HG02642 (cell line): ENCODE measurements around the gene REXO4.

Experiments
- ATAC-seq: cut with Tn5 transposase; IDR thresholded peaks from one replicate; pipeline ENCODE4 v1.9.1; 2021; ENCODE audit warnings: mild to moderate bottlenecking; ENCODE audit not compliant: unreplicated experiment, poor library complexity

Gene REXO4, protein sequence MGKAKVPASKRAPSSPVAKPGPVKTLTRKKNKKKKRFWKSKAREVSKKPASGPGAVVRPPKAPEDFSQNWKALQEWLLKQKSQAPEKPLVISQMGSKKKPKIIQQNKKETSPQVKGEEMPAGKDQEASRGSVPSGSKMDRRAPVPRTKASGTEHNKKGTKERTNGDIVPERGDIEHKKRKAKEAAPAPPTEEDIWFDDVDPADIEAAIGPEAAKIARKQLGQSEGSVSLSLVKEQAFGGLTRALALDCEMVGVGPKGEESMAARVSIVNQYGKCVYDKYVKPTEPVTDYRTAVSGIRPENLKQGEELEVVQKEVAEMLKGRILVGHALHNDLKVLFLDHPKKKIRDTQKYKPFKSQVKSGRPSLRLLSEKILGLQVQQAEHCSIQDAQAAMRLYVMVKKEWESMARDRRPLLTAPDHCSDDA

DNA sequence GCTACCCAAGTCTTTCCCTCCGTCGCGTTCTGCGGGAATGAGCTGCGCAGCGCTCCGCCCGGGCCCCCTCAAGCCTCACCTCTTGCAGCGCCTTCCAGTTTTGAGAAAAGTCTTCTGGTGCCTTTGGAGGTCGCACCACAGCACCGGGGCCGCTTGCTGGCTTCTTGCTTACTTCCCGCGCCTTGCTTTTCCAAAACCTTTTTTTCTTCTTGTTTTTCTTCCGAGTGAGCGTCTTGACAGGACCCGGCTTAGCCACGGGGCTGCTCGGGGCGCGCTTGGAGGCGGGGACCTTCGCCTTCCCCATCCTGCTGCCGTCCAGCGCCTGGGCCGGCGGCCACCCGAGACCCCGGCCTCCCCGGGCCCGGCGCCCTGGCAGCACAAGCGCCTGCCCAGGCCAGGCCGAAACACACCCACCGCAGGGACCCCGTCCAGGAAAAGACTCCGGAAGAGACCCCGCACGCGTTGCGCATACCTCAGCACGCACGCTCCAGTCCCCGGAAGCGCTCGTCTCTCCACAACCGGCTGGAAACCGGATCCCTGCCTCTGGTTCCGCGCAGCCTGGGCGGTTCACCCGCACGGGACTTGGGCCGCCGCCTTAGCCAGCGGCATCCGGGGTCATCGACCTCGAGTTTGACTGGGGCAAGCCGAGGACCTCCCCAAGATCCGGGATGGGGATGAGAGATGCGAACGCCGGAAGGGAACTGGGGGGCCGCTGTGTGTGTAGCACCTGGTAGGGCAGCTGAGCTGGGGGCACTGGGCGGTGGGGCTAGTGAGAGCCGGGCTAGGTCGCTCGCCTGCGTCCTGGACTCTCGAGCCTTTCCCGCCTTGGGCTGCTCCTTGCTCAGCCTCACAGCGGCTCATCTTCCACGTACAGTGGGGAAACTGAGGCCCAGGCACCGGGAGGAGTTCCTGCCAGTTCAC, at the start of gene REXO4:
Gene REXO4, minus strand, starts transcription at position 470 of the 921 bp plus-strand sequence. Its CDS starts 166 bp downstream, at position 304.
- ATAC-seq, result peak; percentile 69

DNA sequence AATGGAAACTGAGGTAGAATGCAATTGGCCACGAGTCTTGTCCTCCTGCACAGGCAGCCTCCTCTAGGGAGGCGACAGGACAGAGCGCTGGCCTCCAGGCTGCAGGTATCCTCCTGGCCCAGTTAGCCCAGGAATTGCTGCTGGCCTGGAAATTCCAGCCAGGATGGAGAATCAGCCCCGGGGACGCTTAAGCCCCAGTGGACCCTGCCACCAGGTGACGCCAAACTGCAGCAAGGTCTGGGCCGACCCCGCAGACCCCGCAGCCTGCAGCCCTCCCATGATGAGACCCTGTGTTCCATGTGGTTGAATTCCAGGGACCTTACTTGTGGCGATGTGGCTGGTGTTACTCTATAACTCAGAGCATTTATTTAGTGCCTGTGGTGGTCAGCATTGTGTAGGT, 49.3 kb upstream of the REXO4 start:
- no peak for ATAC-seq

DNA sequence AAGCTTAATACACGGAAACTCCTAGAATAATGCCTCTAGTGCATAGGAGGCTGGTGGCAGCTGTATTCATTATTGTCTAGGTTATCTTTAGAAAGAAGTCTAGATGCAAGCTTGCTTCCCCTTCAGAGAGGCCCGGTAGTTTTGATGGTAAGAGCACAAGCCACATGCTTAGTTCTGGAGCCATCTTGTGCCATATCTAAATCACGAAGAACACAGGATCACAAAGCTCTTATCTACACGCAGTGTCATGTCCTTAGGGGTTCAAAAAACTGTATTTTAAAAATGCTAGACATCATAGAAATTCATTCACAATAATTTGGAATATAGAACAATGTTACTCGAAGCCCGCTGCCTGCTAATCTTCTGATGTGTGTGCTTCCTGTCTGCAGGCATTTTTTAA, 48.2 kb upstream of the REXO4 start:
- ATAC-seq, result no peak

DNA sequence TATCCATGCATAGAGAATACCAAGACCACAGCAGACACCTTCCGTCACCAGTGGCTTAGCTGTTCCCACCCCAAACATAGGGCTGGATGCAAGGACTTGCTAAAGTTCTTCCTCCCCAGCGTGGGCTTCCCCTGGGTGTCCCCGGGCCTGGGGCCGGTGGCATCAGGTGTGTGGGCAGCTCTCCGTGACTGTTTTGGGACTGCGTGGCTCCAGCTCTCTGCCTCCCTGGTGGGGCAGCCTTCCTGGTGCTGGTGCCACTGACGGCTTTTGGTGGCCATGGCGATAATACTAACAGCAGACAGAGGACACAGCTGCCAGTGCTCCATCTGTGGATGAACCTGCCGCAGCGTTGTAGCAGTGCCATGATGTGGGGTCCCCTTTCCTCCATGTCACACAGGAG, 46.8 kb upstream of the REXO4 start:
- no peak for ATAC-seq

DNA sequence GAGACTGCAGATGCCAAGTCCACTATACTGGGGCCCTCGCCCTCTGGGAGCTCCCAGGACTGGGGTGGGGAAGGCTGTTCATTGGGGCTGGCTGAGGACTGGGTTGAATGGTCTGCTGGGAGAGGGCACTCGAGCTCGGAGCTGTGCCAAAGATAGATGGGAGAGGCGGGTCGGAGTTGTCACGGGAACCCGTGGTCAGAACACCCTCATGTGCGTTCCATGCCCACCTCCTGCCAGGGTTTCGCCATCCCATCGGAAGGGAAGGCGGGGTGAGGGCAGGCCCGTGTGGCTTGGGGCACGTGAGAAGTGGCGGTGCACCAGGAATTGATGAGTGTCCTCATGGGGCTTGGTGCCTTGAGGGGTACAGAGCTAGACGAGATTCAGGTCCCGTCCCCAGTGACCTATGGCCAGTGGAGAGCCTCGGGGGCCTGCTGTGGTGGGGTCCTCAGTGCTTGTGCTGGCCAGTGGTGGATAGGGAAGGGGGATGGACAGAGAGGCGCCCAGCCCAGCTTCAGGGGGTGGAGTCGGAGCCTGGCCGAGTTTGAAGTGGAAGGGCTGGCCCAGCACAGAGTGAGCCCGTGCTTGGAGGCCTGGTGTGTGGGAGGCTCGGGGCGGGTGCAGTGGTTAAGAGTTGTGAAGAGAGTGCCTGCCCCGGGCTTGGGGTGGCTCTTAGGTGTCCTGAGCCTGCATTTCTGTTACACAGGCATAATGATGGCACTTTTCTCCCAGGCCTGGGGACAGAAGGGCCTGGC, 46.2 kb upstream of the REXO4 start:
- ATAC-seq, result no peak

DNA sequence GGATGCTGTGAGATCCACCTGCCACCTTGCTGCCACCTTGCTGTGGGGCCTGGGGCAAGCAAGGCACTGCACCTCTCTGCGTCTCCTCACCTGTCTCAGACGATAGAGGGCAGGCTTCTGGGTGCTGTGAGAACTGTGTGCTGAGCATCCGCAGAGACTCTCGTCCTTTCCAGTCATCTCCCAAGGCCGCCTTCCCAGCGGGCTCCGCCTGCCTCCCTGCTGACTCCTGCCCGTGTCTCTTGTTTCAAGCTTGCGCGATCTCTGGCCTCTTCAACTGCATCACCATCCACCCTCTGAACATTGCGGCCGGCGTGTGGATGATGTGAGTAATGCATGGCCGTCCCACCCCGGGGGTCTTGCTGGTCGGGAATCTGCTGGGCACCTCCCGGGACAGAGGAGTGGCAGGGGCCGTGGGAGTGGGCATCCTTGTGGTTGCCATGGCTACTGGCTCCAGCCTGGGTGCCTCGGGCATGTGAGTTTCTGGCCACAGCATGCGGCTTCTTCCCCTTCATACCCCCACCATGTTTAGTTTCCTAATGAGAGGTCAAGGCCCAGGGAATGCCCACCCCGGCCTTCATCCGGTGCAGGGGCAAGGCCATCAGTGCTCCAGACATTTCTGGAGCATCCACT, 45.5 kb upstream of the REXO4 start:
- ATAC-seq, result no peak

DNA sequence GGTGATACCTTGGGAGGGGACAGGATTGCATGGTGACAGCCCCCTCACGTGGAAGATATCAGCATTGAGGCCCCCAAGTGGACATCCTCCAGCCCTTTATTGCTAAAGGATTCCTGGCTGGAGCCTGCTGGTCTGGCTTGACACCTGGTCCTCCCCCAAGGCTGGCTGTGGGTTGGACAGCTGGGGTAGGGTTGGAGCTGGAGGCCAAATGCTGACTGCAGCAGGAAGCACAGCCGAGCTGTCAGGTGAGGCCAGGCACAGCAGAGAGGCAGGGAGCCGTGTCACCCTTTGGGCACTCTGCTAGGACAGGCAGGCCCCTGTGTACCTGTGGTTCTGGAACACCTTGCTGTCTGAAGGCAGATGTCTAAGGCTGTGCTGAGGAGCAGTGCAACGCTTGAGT, 44.2 kb upstream of the REXO4 start:
- ATAC-seq, result no peak

DNA sequence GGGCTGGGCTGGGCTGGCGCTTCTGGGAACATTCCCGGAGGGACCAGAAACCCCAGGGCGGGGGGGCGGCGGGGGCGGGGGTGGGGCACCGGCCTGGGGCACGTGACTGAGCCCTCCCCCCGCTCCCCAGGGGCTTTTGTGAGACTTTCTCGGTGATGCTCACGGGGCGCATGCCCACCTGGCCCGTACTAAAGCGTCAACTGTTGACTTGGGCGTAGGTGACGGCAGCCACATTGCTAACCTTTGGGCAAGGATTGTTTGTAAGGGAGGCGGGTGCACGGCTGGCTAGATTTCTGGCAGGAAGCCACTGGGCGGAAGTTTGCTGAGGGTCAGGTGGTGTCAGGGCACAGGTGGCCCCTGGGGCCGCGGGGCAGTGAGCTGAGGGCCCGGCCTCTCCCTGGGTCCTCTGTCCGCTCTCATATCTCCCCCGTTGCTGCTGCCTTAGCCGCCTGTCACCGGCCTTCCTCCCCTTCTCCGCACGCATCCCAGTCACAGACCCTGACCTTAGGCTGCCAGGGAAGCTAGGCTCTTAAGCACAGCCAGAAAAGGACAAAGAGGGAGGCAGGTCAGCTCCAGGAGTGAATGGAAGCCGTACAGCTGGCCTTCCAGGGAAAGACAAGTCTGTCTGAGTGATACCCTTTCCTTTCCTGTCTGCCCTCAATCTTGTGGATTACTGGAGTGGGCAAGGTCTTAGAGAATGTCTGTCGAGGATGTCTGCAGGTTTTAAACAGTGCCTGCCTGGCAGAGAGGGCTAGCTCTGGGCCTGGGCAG, 42.8 kb upstream of the REXO4 start:
- peak; percentile 19 for ATAC-seq

DNA sequence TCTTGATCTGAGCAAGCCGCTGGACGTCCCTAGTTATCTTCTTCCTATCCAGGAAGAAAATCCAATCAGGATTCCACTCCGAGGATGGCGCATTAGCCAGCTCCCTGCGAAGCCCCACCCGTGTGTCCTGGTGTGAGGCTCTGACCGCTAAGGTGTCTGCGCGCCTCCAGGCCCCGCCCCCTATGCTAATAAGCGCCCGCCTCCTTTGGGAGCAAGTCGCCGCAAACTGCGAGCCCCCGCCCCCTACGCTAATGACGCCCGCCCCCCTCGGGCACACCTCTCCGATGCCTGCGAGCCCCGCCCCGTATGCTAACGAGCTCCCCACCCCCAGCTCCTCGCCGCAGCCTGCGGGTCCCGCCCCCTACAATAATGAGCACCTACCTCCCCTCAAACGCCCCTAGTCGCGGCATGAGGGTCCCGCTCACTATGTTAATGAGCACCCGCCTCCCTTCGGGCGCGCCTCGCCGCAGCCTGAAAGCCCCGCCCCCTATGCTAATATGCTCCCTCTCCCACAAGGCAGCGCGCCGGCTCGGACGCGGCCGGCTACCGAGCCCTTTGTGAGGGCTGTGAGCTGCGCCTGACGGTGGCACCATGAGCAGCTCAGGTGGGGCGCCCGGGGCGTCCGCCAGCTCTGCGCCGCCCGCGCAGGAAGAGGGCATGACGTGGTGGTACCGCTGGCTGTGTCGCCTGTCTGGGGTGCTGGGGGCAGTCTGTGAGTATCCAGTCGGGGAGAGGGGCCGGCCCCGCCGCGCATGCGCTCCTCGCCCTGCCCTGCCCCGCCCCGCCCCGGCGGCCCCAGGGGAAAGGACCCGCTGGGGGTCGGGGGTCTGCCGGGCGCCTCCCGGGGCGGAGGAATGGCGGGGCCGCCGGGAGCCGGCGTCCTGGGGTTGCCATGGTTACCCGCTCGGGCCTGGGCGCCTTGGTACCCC, 41.9 kb upstream of the REXO4 start, which contains the start of gene CACFD1:
Gene CACFD1, plus strand, starts transcription at position 503 of the 929 bp plus-strand sequence. Its CDS starts 89 bp downstream, at position 592.
- peak; percentile 80 for ATAC-seq

DNA sequence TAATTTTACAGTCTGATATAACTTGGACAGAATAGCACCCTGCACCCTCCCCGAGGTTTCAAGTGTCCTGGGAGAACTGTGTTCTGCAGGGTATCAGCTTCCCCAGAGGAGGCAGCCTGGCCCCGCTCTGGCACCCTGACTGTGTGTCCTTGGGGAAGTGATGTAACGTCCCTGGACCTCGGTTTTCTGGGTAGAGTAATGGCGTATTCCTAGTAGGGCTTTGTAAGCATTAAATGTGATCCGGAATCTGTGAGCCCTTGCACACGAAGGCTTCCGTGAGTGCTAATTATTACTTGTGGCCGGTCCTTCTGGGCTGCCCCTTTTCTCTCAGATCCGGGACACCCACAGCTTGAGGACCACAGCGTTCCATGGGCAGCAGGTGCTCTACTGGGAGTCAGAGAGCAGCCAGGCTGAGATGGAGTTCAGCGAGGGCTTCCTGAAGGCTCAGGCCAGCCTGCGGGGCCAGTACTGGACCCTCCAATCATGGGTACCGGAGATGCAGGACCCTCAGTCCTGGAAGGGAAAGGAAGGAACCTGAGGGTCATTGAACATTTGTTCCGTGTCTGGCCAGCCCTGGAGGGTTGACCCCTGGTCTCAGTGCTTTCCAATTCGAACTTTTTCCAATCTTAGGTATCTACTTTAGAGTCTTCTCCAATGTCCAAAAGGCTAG, 41.0 kb upstream of the REXO4 start:
- ATAC-seq, result no peak

DNA sequence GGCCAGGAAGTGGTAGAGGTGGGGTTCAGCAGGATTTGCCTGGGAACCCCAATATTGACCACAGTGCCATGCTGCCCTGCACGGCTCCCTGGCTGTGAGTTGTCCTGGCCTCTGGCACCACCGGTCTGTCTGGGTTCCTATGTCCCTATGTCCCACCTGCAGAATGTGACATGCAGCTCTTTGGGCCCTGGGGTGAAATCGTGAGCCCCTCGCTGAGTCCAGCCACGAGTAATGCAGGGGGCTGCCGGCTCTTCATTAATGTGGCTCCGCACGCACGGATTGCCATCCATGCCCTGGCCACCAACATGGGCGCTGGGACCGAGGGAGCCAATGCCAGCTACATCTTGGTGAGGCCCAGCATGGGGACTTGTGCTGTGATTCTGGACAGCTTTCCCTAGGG, 39.9 kb upstream of the REXO4 start:
- no peak for ATAC-seq

DNA sequence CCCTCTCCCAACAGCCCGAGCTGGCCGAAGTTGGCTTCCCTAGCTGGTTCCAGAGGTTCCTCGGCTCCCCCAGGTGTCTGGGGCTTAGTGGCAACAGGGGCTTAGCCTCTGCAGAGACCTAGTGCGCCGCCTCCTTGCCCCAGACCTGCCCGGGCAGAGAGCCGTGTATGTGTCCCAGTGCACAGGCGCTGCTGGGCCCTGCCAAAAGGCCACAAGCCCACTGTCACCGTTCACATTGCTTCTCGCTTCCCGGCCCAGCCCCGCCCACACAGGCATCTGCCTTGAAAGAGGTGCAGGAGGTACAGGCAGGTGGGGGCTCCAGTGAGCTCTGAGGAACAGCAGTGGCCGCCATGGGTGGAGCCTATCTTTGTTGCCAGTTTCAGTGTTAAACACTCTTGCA, 39.4 kb upstream of the REXO4 start:
- no peak for ATAC-seq

DNA sequence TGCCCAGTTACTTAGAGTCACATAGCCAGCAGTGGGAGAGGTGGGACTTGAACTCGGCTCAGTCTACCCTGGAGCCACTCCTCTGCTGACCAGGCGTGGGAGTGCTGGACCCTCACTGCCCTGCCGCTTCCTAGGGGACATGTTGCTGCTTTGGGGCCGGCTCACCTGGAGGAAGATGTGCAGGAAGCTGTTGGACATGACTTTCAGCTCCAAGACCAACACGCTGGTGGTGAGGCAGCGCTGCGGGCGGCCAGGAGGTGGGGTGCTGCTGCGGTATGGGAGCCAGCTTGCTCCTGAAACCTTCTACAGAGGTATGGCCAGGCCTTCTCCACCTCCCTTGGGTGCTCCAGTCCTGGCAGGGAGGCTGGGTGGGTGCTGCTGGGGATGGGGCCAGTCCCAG, 38.6 kb upstream of the REXO4 start:
- ATAC-seq, result no peak

DNA sequence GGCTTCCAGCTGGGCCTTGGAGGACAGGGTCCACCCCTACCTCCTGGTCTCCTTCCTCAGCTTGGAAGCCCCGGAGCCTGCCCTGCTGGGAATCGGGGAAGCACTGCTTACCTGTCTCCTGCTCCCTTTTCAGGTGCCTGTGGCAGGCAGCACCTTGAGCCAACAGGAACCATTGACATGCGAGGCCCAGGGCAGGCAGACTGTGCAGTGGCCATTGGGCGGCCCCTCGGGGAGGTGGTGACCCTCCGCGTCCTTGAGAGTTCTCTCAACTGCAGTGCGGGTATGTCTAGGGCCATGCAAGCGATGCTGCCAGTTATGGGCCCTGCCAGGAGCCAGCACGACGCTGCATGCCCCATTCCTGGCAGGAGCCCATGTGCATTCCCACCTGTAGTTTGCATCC, 38.1 kb upstream of the REXO4 start:
- no peak for ATAC-seq

DNA sequence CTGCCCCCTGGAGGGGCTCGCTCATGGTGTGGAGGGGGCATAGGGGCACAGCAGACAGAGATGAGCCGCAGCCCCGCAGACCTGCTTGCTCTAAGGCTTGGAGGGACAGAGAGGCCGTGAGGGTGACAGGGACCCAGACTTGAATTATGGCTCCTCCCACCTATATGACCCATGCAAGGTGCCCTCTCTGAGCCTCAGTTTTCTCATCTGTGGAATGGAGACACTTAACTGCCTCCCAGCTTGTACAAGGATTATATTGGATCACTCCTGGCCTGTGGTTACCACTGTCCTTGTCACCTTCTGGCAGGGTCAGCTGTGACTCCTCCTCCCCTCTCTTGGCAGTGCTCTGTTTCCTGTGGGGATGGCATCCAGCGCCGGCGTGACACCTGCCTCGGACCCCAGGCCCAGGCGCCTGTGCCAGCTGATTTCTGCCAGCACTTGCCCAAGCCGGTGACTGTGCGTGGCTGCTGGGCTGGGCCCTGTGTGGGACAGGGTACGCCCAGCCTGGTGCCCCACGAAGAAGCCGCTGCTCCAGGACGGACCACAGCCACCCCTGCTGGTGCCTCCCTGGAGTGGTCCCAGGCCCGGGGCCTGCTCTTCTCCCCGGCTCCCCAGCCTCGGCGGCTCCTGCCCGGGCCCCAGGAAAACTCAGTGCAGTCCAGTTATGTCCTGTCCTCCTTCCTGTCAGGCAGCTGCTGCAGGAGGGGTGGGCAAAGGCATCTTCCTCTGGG, 37.3 kb upstream of the REXO4 start:
- ATAC-seq, result no peak

DNA sequence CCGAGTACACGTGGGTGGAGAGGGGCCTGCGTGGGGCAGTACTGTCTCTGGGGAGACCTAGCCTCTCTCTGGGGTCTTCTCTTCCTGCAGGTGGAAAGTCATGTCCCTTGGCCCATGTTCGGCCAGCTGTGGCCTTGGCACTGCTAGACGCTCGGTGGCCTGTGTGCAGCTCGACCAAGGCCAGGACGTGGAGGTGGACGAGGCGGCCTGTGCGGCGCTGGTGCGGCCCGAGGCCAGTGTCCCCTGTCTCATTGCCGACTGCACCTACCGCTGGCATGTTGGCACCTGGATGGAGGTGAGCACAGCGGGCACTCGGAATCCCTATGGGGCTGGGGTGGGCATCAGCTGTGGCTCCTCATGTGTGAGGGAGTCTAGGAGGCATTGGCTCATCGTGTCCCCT, 36.5 kb upstream of the REXO4 start:
- no peak for ATAC-seq

DNA sequence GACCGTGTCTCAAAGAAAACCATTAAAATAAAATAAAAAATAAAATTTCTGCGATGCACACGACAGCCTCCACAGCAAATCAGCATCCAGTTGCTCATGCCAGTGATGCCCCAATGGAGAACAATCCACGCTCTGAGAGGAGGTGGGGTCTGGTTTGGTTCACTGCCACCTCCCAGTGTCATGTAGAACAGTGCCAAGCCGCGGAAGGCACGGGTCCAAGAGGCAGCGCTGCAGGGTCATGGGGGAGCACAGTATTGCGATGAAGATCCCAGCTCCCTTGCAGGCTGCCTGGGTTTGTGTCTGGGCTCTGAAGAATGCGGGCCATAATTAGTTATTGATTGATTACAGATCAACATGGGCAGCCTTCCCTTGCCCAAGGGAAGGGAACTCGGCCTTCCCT, 35.8 kb upstream of the REXO4 start:
- no peak for ATAC-seq
